ENCODE data around the gene GRIK2.

The GRIK2 gene

DNA sequence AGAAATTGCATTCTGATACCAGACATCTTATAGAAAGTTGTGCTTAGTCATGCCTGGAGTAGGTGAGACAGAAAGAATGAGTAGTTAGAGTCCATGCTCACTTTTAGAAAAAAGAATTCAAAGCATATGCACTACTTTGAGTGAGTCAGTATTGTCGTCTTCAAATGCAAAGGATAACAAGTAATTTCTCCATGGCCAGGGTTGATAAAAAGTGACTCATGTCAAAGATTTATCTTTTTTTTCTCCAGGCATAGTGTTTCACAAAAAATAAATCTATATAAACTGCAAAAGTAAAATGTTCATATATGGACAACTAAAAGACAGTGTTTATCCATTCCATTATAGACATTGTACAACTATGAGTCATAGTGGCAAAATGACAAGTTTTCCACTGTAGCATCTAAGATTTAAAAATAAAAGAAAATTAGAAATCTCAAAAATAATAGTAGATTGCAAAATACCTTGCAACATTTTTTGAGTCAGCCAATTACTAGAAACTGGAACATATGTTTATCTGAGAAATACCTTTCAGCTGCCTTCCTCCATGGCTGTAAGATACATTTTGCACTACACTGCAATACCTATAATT is 329.6 kb downstream of the GRIK2 start:
- DNase-seq: no peak

DNA sequence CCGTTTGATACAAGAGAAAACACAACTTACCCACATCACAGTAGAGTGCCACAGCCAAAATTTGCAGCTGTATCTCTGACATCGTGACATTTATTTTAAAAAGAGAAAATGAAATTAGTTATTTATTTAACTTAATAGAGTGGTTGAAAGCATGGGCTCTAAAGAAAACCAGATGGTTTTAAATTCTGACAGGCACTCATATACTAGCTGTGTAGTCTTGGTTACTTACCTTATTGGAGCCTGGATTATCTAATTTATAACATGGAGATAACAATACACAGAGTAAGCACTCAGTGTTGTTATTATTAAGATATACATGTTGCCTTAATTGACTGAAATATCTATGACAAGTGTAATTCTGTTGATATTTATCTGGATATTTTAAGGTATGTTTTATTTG is 334.9 kb downstream of the GRIK2 start:
- DNase-seq: no peak

DNA sequence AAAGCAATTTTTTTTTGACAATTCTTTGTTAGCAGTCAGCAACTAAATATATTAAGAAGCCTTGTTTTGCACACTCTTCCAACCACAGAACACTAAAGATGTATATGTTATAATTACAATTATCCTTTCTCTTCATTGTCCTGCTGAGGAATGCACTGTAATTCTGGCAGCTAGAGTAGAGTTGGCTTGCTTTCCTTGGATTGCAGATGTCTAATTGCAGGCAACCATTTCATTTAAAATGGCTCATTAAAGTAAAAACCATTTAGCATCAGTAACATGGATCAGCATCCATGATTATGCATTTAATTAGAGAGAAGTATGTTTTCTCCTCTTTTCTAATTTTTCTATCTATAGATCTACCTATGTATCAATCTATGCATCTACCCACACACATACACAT is 335.4 kb downstream of the GRIK2 start:
- no peak for DNase-seq

DNA sequence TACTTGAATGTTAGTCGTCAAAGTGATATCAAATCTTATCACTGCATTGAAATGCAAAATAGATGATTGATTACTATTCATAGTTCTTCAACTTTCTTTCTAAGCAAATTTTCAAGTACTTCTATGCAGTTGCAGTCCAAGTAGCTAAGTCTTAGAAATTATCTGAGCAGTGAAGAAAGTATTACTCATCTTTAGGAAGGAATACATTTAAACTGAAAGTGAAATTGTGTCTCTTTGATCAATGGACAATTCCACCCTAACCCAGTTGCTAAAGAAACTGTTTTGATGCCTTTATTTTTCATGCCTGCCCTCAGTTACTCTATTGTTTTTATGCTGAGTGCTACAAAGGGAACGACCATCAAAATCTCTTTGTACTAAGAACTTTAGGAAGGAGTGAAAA is 337.4 kb downstream of the GRIK2 start:
- no peak for DNase-seq

DNA sequence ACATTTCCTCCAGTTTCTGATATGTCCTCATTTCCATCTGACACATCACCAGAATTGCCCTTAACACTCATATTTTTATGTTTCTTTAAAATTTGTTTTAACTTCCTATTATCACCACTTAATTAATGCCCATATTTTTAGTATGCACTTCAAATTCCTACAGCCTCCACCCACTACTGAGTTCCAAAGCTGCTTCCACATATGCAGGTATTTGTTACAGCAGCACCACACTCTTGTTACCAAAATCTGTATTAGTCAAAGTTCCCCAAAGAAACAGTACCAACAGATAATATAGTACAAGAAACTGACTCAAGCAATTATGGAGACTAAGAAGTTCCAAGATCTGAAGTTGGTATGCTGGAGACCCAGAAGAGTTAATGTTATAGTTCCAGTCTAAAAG is 340.4 kb downstream of the GRIK2 start:
- DNase-seq: no peak

DNA sequence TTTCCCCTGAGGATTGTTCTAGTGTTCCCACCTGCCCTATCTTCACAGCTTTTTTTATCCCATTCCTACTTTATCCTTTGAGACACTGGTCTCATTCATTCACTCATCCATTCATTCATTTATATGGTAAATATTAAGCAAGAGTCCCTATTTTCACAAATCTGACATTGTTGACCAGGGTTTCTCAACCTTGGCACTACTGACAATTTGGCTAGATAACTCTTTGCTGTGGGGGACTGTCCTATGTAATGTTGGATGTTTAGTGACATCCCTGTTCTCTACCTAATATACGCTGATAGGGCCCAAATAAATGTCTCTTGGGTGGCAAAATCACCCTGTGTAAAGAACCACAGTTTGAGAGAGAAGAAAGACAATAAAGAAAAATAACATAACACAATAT is 345.0 kb downstream of the GRIK2 start:
- no peak for DNase-seq

DNA sequence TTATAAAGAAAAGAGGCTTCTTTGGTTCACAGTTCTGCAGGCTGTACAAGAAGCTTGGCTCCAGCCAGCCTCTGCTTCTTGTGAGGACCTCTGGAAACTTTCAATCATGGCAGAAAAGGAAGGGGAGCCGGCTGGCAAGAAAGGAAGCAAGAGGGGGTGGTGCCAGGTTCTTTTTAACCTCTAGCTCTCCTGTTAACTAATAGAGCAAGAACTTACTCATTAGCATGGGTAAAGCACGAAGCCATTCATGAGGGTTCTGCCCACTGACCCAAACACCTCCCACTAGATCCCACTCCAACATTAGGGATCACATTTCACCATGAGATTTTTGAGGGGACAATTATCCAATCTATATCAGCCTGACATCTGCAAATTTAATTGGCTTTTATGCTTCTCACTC is 347.1 kb downstream of the GRIK2 start:
- DNase-seq: no peak

DNA sequence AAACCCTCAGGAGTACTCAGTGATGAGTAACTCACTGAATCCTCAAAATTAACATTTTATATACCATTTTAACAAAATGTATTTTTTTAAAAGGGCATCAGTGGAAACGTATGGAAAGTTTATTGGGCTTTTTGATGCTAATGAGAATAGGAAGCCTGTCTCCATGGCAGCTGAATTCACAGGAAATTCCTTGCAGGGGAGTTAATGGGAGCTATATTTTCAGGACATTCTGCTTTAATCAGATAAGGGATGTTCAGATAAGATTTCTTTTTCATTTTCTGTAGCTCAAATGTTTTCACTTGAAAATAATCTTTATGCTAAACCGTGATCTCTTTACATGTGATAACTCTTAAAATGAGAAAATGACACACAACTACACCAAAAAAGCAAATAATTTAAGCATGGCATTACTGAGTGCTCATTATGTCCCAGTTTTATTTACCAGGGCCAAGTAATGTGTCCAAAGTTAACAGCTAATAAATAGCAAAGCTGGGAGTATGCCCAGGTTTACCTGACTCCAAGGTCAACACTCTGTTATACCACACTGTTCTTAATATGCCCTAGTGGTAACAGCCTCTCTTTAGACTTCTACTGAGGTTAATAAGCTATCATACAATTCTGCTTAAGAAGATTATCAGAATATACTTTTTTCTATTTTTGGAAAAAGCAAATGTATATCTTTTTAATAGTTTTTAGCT is 348.1 kb downstream of the GRIK2 start:
- DNase-seq: no peak

DNA sequence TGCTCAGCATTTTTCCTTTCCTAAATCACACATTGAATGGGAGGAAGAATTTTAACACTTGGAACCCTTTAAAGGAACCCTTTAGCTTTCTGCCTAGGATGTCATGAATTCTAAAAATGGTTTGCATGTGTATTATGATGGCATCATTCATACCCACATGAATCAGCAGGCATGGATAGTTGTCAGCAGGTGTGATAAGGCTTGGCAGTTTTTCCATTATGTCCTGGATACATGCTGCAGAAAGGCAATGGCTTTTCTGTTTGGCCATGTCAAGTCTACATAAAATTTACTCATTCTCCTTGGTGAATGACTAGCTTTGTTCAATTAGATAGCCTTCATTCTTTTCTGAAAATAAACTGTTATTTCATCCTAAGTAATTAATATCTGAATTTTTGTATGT is 353.7 kb downstream of the GRIK2 start:
- DNase-seq: no peak

DNA sequence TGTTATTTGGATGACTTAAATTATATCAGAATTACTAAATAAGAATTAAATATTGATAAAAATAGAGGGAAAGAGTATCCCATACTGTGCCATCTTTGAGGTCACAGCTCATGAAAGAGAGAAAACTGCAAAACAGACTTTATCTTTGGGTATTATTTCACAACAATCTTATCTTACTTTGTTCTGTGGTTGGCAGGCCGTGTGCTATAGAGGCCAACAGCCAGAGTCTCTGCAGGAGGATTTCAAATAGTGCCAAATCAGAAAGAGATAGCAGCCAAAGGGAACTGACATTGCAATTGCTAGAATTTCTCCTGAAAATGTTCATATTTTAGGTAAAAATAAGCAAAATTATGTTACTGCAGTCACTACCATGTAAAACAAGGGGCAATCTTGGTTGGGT is 354.2 kb downstream of the GRIK2 start:
- no peak for DNase-seq

DNA sequence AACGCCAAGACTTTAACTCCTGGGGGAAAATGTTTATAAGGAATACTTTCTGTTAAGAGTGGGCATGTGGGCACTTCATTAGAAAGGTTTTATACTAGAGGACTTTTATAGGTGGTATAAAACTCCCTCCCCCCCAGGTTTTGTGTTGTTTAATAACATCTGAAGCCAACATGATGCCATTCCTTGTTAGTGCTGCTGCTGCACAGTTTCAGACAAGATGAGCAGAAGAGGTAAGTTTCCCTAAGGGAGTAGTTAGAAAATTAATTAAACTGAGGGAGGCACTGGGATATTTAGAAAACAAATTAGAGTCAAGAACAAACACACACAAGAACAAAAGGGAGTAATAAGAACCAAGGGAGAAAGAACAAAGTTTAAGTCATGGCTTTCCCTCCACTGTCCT is 362.4 kb downstream of the GRIK2 start:
- no peak for DNase-seq

DNA sequence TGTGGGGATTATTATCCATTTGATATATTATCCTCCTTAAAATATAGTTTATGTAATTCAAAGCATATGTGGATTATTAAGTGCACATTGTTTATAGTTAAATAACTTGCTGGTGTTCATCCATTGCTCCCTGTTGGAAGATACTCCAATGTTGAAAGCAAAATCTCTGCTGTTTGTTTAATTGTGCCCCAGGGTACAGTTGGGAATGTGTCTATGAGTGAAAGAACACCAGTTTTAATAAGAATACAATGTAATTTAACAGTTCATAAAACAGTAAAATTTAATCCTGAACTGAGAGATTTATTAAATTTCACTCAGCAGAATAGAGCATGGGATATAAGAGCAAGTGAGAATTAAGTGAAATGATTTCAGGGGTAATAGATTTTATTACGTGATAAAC is 364.9 kb downstream of the GRIK2 start:
- no peak for DNase-seq

DNA sequence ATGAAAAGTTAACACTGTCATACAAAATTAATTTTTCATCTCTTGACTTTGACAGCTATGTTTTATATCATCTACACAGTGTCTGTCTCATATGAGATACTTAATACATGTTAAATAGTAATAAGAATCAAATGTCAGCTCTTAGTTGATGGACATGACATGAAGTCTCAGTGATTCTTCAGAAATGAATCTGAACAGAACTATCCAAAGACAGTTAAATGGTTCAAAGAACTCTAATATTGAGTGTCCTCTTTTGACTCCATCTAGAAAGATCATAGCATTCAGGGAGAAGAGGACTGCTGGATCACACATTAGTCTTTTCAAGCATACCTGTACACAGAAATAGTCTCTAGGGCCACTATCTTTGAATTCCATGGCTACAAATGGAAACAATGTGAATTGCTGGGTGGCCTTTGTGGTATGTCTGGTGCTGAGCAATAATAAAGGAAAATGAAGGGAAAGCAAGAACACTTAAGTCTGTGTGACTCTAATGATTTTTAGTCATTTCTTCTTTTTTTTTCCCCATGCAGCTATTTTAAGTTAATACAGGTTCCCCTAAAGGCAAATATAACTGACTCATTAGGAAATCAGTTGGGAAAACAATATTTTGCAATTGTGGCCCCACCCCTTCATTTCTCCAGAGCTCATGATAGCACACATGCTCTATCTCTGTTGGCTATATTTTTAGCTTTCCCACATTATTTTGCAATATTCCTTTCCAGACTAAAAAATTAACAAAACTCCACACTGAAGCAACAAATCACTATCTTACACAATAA is 367.5 kb downstream of the GRIK2 start:
- no peak for DNase-seq

DNA sequence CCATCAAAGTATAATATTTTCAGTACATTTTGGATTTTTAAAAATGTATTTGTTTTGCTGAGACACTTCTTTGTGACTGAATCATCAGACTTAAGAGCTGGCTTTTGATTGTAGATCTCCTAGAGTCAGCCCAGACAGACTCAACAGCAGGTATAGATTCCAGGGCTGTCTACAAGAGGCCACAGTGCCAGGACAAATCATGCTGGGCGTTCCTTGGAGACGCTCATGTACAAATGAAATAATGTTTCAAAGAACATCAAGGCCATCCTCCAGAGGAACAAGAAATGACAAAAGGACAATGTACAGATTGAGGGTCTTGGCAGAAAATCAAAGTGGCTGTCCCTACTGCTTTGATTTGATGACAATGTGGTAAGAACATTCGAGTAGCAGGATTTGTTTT is 369.3 kb downstream of the GRIK2 start:
- no peak for DNase-seq

DNA sequence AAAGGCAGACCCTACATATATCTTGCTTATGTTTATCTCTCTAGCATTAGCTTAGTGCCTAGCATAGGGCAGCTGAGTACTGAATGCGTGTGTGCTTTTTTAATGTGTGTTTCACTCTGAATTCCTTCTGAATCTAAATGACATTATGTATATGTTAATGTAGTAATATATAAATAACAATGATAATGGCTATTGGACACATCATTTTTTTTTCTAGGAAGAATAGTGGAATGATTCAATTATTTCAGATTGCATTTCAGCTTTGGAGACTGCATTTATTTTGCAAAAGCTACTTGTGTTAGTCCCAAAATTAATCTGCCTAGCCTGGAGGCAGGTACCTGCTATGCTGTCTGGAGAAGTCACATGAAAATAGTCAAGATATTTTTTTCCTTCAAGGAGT is 371.8 kb downstream of the GRIK2 start:
- DNase-seq: no peak

DNA sequence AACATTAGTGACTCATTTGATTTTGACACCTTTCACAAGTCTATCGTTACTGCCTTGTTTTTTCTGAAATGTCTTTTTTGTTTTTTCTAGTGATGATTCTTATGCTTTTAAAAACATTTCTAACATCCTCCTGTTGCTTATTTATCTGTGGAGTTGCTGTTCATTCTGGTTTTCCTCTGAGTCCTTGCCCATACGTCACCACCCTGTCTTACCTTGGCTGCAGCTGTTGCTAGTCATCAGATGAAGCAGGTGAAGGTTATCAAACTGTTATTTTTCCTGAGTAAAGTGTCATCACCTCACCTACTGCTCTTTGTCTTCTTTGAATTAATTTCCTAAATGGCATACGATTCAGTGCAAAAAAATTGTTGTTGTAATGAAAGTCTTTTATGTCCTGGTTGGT is 376.6 kb downstream of the GRIK2 start:
- DNase-seq: no peak

DNA sequence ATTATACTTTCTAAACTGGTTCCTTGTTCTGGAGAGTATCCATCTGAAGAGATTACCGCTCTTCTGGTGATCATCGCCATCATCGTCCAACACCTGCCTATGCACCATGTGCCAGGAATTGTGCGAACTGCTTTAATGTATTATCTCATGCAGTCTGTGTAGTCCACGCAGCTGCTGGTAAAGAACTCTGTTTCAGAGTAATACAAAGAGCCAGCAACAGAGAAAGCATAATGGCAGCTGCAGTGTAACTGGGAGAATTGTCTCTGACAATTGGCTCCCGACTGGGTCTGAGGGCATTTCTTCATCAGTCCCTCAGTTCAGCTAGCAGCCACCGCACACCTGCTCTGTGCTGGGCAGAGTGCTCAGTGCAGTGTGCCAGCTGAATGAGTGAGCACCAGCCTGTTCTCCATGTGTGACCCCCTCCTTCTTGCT is 383.4 kb downstream of the GRIK2 start:
- DNase-seq: no peak

DNA sequence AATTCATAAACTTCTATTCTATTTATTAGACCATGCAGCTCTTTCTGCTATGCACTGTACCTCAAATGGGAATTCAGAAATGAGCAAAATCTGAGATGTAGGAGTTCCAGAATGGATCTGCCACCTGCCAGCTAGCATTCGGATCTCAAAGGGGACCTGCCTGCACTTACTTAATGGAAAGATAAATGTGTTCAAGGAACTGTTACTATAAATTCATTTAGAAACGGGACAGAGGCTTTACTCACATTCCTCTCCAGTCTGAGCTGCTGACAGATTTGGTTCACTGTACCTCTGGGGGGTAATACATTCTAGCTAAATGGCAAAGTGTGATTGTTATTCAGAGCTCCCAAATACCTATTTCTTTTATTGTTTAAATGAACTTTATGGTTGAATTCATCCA is 384.1 kb downstream of the GRIK2 start:
- DNase-seq: no peak

DNA sequence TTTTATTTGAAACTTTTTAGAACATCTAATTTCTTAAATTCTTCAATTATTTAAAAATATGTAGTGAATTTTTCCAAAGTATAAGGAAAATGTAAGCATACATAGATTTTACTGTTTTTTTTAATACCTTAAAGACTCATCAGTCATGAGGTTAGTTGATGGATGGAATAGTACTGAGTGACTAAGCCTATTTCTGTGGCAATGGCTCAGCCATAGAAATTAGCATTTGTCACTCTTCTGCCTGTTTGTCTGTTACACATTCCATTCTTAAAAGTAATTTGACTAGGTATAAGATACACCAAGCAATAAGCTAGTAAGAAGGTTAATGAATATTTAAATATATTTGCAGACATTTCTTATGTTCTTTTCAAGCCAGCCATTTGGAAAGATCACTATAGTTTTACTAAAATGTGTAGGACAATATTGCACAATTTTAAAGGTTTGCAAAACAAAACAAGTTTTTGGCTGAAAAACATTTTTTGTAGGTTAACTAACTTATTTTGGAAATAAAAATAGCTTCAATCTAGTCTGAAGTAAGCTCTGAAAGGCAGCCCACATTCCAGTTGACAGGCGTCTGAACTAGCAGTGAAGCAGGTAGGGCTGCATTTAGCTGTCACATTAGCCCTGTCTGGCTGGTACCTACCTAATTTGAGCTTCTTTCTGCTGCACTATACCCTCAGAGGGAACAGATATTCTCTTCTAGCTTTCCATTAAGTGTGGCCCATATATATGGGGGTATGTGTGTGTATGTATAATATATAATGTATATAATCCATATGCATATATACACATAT is 385.7 kb downstream of the GRIK2 start:
- DNase-seq: no peak

DNA sequence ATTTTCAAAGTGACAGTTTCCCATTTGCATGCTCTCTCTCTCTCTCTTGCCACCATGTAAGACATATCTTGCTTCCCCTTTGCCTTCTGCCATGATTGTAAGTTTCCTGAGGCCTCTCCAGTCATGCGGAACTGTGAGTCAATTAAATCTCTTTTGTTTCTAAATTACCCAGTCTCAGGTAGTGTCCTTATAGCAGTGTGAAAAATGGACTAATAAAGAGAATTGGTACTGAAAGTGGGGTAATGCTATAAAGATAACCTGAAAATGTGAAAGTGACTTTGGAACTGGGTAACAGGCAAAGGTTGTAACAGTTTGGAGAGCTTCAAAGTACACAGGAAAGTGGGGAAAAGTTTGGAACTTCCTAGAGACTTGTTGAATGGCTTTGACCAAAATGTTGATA is 389.8 kb downstream of the GRIK2 start:
- DNase-seq: no peak

DNA sequence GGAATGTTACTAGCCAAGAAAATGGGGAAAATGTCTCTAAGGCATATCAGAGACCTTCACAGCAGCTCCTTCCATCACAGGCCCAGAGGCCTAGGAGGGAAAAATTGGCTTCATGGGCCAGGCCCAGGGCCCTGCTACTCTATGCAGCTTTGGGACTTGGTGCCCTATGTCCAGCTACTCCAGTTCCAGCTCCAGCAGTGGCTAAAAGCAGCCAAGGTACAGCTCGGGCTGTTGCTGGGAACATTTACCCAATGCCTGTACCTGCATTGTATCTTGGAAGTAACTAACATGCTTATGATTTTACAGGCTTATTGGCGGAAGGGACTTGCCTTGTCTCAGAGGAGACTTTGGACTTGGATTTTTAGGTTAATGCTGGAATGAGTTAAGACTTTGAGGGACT is 390.6 kb downstream of the GRIK2 start:
- no peak for DNase-seq

DNA sequence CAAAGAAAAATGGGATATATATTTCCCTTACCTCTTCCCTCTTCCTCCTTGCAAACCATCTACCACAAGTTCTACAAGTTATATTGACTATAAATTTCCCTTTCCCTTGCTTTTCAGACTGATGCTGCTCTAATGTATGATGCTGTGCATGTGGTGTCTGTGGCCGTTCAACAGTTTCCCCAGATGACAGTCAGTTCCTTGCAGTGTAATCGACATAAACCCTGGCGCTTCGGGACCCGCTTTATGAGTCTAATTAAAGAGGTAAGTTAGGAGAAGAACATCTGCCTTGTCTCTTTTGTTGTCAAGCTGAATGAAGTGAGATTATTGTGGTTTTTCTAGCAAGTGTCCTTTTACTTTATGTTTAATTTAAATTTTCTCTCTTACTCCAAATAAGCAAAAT is 406.0 kb downstream of the GRIK2 start:
- DNase-seq: no peak

DNA sequence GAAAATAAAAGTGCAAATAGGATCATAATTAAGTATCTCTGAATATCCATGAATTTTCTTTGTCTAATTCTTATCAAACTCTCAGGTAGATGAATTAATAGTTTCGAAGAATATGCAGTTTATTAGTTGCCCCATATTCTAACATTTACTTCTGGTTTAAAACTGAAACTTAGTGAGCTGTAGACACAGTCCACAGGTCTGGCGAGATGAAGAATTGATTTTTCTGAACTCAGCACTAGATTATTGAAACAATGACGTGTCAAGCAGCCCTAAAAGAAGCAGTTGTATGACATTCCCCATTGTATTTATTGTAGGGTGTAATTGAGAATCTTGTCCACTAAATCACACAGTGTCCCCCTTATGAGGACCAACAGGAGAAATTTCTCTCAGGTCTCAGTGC is 407.1 kb downstream of the GRIK2 start:
- no peak for DNase-seq

DNA sequence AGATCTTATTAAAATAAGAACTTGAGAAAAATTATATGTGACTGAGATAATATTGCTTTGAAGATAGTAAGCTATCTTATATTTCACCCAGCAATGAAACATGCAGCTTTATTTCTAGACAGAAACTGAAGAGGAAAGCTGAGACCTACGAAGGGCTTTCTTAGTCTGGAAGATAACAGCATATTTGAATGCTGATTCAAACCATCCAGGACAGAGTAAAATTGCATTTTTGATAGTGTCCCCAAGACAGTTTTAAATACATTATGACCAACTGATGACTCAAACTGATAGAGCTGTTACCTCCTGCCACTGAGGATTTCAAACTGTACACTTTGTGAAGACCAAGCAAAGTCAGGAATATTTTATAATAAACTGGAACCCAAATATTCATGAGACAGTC is 409.6 kb downstream of the GRIK2 start:
- DNase-seq: no peak
